GM21825 (cell line): ENCODE results near the gene SH3RF3.

Source experiments
- ATAC-seq: cut with Tn5 transposase; IDR thresholded peaks from one replicate; pipeline ENCODE4 v1.9.1; 2021; ENCODE audit warnings: mild to moderate bottlenecking, moderate library complexity; ENCODE audit not compliant: unreplicated experiment

SH3RF3 gene

GRCh38 chr2:109456776-109457175, 327.8 kb downstream of the SH3RF3 start:
- no peak for ATAC-seq

GRCh38 chr2:109457366-109457765, 328.4 kb downstream of the SH3RF3 start:
- ATAC-seq: no peak

DNA sequence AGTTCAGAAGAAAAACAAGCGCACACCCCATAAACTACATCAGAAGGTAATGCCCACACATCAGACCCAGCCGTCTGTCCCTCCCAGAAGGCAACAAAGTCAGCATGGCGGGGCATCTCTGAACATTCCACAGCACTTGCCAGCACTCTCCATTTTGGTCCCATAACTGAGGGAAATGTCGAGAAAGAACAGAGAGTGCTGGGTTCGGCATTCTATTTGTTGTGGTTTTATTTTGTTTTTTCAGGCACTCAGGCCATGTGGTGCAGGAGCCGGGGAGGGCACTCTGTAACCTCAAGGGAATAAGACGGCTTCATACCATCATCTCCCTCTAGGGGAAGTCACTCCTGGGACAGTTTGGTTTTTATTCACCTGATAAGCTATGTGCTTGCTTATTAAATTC, 328.8 kb downstream of the SH3RF3 start:
- no peak for ATAC-seq

- no peak for ATAC-seq
Measured at GRCh38 chr2:109458512-109458911, 329.5 kb downstream of the SH3RF3 start.

GRCh38 chr2:109459485-109459884, 330.5 kb downstream of the SH3RF3 start:
- ATAC-seq: no peak

DNA sequence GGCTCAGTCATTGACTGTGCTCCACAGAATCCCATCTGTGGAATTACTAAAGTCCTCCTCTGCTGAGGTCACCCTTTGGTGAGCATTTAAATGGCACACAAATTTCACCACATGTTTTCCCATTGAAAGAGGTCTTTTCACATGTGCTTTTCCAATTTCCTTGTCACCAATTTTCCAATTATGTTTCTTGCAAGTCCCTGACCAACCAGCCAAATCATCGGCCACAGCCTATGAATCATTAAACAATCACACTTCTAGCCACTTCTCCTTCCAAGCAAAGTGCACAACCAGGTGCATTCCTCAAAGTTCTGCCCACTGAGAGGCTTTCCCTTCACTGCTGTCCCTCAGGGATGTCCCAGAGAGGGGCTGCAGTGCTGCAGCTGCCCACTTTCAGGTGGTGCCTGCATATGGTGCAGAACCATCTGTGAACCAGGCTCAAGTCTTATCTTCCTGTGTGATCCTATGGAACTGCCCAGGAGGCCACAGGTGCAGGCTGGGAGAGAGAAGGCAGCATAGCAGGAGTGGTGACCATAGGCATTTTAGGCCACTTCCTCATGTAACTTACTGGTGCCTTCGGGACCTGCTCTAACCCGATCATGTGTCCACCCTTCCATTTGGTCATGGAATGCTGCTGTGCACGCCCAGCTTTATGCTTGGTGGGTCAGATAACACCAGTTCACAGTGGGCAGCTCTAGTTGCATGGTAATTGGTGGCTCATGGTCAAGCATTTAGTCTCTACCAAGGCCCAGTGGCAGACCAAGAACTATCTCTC, 331.7 kb downstream of the SH3RF3 start:
- no peak for ATAC-seq

GRCh38 chr2:109463236-109463635, 334.2 kb downstream of the SH3RF3 start:
- no peak for ATAC-seq

DNA sequence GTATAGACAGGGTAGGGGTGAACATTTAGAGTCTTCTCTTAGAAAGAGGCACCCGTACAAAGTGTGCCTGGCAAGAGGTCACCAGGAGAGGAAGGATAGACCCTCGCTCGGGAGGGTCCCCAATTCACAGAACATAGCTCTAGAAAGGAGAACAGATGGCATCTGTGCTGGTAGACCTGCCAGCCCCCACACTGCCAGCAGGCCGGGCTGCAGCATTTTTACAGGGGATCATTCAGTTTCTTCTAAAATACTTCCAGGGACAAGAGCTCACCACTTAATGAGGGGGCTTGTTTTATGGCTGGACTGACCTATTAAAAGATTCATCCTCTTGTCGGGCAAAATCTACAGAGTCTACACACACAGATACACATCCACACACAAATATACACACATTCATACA, 334.9 kb downstream of the SH3RF3 start:
- no peak for ATAC-seq

DNA sequence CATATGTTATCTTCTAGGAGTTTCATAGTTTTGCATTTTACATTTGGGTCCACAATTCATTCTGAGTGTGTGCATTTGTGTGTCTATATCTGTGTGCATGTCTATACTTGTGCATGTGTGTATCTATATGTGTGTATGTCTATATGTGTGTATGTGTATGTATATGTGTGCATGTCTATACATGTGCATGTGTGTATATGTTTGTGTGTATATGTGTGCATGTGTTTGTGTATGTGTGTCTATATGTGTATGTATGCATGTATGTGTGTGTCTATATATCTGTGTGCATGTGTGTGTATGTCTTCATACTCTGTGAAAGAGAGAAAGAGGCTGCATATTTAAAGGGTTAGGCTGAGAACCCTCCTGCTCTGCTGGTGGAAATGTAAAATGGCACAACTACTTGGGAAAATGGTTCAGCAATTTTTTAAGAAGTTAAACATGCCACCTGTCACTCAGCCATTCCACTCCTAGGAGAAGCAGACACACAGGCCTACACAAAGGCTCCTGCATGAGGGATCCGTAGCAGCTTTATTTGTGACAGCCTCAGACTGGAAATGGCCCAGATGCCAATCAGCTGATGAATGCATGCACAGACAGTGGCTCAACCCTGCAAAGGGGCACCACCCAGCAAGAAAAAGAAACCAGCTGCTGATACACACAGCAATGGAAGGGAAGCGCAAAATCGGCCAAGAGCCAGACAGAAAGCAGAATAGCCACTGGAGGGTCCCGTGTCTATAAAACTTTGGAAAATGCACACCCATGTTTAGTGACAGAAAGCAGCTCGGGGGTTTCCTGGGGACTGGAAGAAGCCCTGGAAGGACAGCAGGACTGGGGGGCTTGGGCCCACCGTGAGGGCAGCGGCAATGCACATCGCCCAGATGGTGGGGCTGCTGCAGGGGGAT, 337.9 kb downstream of the SH3RF3 start:
- no peak for ATAC-seq

GRCh38 chr2:109467701-109468100, 338.7 kb downstream of the SH3RF3 start:
- ATAC-seq: no peak

GRCh38 chr2:109468893-109469292, 339.9 kb downstream of the SH3RF3 start:
- ATAC-seq: no peak

- no peak for ATAC-seq
Measured at GRCh38 chr2:109471658-109472057, 342.7 kb downstream of the SH3RF3 start.

- no peak for ATAC-seq
Measured at GRCh38 chr2:109472331-109472959, 343.4 kb downstream of the SH3RF3 start.

- ATAC-seq: no peak
Measured at GRCh38 chr2:109472974-109473373, 344.0 kb downstream of the SH3RF3 start.

DNA sequence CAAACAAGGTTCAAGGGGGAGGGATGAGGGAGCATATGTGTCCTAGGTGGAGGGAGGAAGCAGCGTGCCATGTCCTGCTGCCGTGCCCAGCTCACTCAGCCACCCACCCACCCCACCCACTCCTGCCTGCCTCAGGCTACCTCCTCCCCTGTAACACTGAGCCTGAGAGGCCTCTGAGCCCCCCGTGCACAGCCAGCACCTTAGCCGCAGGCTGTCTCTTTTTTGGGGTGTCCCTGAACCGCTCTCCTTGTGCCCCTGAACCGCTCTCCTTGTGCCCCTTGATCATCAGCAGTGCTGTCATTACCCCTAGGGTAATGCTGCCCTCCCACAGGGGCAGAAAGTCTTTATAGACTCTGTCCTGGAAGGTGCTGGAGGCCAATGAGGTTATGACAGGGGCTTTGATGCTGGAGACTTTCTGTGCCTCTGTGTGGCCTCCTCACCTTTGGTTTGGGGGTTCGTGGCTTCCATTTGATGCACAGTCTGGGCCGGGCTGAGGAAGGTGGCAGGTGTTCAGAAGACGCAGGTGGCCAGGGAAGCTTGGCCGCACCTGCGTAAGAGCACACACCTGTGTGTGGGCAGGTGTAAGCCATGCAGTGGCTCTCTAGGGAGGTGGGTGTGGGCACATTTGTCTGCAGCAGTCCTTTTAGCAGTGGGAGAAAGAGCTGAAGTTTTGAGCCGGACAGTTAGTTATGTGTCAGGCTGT, 344.8 kb downstream of the SH3RF3 start:
- ATAC-seq: no peak

GRCh38 chr2:109474319-109474825, 345.4 kb downstream of the SH3RF3 start:
- no peak for ATAC-seq

GRCh38 chr2:109475531-109476210, 346.7 kb downstream of the SH3RF3 start:
- ATAC-seq: no peak

- no peak for ATAC-seq
Measured at GRCh38 chr2:109476641-109477441, 347.8 kb downstream of the SH3RF3 start.

DNA sequence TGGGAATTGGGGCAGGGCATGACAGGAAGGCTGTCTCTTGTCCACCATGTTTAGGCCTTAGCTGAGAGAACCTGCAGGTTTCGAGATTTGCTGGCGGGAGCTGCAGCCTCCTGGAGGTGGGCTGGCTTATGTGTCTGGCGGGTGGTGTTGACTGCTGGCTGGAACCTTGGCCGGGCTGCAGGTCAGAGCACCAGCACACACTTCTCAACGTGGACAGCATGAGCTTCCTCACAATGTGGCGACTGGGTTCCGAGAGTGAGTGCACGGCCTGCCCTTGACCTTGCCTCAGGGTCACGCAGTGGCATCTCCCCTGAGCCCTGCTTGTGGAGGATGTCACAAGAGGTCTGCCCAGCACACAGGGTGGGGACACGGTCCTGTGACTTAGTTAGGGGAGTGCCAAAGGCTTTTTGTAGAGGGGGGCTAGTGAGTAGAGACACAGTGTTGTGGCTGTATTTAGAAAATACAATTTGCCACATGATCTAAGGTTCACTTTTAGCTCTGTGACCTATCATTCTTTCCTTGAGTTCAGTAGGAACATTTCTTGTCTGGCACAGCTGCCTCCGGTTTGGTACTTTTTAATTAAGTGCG, 350.0 kb downstream of the SH3RF3 start:
- no peak for ATAC-seq
